ENCODE results near the gene CHDH. TPM values are rescaled to one million over a fixed set of nuclear protein-coding genes. Genes with fewer than 3 reads are reported as not detected.

Gene CHDH
- total and polyA plus RNA-seq, 7 donors, result 0.29 to 6.1 (median 2.0) TPM

DNA sequence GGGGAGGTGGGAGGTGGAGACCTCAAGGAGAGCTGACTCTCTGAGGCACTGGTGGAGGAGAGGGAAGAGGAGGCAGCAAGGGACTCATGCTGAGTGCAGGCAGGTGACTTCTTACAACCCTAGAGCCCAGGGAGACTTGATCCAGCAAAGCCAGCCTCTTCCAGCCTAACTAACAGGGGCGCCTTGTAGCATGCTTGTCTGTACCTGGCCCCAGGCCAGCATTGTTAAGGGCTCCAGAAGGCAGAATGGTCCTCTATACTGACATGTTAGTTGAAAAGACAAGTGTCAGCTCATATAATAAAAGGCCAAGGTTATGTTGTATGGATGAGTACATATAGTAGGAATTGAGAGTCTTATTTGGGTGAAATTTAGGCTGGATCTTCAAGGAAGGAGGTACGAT, 65.4 kb downstream of the CHDH start:
- TF ChIP-seq, protein P1, sequence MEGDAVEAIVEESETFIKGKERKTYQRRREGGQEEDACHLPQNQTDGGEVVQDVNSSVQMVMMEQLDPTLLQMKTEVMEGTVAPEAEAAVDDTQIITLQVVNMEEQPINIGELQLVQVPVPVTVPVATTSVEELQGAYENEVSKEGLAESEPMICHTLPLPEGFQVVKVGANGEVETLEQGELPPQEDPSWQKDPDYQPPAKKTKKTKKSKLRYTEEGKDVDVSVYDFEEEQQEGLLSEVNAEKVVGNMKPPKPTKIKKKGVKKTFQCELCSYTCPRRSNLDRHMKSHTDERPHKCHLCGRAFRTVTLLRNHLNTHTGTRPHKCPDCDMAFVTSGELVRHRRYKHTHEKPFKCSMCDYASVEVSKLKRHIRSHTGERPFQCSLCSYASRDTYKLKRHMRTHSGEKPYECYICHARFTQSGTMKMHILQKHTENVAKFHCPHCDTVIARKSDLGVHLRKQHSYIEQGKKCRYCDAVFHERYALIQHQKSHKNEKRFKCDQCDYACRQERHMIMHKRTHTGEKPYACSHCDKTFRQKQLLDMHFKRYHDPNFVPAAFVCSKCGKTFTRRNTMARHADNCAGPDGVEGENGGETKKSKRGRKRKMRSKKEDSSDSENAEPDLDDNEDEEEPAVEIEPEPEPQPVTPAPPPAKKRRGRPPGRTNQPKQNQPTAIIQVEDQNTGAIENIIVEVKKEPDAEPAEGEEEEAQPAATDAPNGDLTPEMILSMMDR (IDR thresholded peaks at IDR 0.05), result no peak
- DNase-seq (no peak), ATAC-seq (no peak)
- Histone ChIP-seq H3K4me3 (no peak overlapping the region), H3K27me3 (ENCODE audit: insufficient read depth in 3 of 3, low read length in 2 of 3) (no peaks in the 10 kb centered on the region), H3K27ac (no peak overlapping the region), H3K4me1 (no peaks in the 10 kb centered on the region), H3K9me3 (no peaks in the 10 kb centered on the region), H3K36me3 (ENCODE audit: insufficient read depth in 1 of 2, low read depth in 1 of 2) (no peaks in the 10 kb centered on the region)
- WGBS, 3 donors, result 77 to 85% (median 80%) methylated on average over 2 of the region's 2 CpGs
- intact Hi-C loops (cut with DNase I), result no loop called here

GRCh38 chr3:53780171-53780570, 66.0 kb downstream of the CHDH start:
- ATAC-seq, result no peak
- WGBS, 3 donors, result 78 to 94% (median 81%) methylated on average over 4 of the region's 4 CpGs

DNA sequence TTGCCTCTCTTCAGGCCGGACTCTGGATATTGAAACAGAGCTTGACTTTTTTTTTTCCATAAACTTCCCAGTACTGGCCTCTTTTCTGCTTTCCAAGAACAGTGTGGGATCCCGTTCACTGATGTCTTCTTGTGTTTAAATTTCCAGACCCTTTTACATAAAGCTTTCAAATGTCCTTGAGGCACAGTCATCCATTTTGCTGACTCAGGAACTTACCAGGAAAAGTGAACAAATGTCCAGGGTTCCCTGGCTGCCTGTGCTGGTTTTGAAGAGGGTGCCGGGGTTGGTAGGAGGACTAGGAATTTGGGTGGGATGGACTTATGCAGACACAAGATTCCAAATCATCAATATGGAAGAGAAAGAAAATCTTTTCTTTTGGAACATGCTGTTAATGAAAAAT, 68.1 kb downstream of the CHDH start:
- WGBS, 3 donors, result 90 to 94% (median 93%) methylated on average over 3 of the region's 3 CpGs
- Histone ChIP-seq H3K36me3 (ENCODE audit: insufficient read depth in 1 of 2, low read depth in 1 of 2) (no peaks in the 10 kb centered on the region), H3K4me3 (no peak overlapping the region), H3K4me1 (no peaks in the 10 kb centered on the region), H3K9me3 (no peaks in the 10 kb centered on the region), H3K27ac (no peak overlapping the region), H3K27me3 (ENCODE audit: insufficient read depth in 3 of 3, low read length in 2 of 3) (peaks cover 0 to 4% (median 0%) of the 10 kb centered on the region in 3 donors)
- intact Hi-C loops (cut with DNase I), result no loop called here
- no peak for ATAC-seq
- no peak for DNase-seq
- TF ChIP-seq, protein P1 (IDR thresholded peaks at IDR 0.05), result no peak

More at GRCh38 chr3:53780171-53780570, 66.0 kb downstream of the CHDH start:
- H3K4me3 ChIP-seq, result no peak overlapping the region
- DNase-seq, result no peak
- H3K4me1 ChIP-seq, result no peaks in the 10 kb centered on the region
- no peaks in the 10 kb centered on the region for H3K9me3 ChIP-seq
- H3K27ac ChIP-seq, result no peak overlapping the region
- TF ChIP-seq, protein P1 (IDR thresholded peaks at IDR 0.05), result no peak
- no peaks in the 10 kb centered on the region for H3K27me3 ChIP-seq (ENCODE audit: insufficient read depth in 3 of 3, low read length in 2 of 3)
- H3K36me3 ChIP-seq (ENCODE audit: insufficient read depth in 1 of 2, low read depth in 1 of 2), result no peaks in the 10 kb centered on the region
- intact Hi-C loops (cut with DNase I), result no loop called here

DNA sequence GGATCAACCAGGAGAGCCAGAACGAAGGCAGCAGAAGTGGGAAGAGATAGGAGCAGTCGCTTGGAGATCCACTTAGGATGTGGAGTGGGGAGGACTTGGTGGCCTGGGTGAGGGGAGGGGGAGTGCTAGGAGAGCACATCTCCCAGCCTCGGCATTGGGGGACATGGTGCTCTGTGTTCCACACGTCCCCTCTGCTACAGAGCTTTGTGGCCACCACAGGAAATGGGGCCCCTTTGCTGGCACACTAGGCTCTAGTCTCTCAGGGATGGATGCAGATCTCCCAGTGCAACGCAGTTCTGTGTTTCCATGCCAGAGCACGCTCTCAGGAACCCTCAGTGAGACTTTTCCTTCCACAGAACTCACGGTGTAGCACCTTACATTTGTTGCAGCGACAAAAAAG, 68.8 kb downstream of the CHDH start:
- H3K4me1 ChIP-seq, result no peaks in the 10 kb centered on the region
- H3K9me3 ChIP-seq, result no peaks in the 10 kb centered on the region
- 84 to 85% (median 85%) methylated on average over 8 of the region's 8 CpGs for WGBS, 3 donors
- H3K36me3 ChIP-seq (ENCODE audit: insufficient read depth in 1 of 2, low read depth in 1 of 2), result no peaks in the 10 kb centered on the region
- H3K27ac ChIP-seq, result no peak overlapping the region
- H3K27me3 ChIP-seq (ENCODE audit: insufficient read depth in 3 of 3, low read length in 2 of 3), result peaks cover 0 to 4% (median 0%) of the 10 kb centered on the region in 3 donors
- ATAC-seq, result no peak
- H3K4me3 ChIP-seq, result no peak overlapping the region
- intact Hi-C loops (cut with DNase I), result no loop called here
- TF ChIP-seq, protein P1 (IDR thresholded peaks at IDR 0.05), result no peak
- DNase-seq, result no peak

DNA sequence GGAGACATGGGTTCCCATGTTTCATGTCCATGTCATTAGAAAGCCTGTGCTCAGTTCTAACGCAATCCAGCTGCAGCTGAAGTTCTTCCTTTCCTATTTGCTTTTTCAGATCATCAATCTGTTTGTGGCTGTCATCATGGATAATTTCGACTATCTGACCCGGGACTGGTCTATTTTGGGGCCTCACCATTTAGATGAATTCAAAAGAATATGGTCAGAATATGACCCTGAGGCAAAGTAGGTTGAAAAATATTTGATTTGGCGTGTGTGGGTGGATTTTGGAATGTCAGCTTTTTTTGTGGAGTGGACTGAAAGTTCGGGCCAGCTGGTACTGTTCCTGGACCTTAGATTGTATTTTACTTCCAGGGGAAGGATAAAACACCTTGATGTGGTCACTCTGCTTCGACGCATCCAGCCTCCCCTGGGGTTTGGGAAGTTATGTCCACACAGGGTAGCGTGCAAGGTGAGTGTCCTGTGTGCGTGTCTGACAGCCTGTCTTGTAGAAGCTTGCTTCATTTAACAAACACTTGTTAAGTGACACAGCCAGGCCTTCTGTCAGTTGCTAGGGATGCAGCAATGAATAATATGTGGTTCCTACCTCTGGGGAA, 69.6 kb downstream of the CHDH start:
- no peaks in the 10 kb centered on the region for H3K9me3 ChIP-seq
- TF ChIP-seq, protein P1 (IDR thresholded peaks at IDR 0.05), result no peak
- peaks cover 0 to 4% (median 0%) of the 10 kb centered on the region in 3 donors for H3K27me3 ChIP-seq (ENCODE audit: insufficient read depth in 3 of 3, low read length in 2 of 3)
- no peaks in the 10 kb centered on the region for H3K36me3 ChIP-seq (ENCODE audit: insufficient read depth in 1 of 2, low read depth in 1 of 2)
- WGBS, 3 donors, result 62 to 67% (median 64%) methylated on average over 9 of the region's 9 CpGs
- no peak overlapping the region for H3K27ac ChIP-seq
- no peaks in the 10 kb centered on the region for H3K4me1 ChIP-seq
- no peak for DNase-seq
- no peak overlapping the region for H3K4me3 ChIP-seq
- intact Hi-C loops (cut with DNase I), result no loop called here
- no peak for ATAC-seq
